ENCODE data around the gene GMEB2.
A peak's percentile ranks its signal among the peaks of the same experiment; 100 is the strongest.
"Not testable (repeated sequence)": the region's sequence is repeated elsewhere in the genome, so short reads cannot be mapped to it uniquely, and the experiment has no call there.

The GMEB2 gene

DNA sequence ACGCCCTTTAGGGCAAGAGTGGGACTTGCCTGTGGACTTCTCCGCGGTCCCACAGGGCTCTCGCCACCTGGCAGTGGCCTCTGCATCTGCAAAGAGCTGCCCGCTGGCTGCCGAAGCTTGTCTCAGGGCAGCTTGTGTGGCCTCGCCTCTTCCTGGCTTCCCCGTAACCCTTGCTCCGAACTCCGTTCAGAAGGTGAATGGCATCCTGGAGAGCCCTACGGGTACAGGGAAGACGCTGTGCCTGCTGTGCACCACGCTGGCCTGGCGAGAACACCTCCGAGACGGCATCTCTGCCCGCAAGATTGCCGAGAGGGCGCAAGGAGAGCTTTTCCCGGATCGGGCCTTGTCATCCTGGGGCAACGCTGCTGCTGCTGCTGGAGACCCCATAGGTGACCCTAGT lies 34.2 kb upstream of the GMEB2 start:
- DNase-seq (ENCODE audit: low read depth): no peak
- TF ChIP-seq, protein P1, sequence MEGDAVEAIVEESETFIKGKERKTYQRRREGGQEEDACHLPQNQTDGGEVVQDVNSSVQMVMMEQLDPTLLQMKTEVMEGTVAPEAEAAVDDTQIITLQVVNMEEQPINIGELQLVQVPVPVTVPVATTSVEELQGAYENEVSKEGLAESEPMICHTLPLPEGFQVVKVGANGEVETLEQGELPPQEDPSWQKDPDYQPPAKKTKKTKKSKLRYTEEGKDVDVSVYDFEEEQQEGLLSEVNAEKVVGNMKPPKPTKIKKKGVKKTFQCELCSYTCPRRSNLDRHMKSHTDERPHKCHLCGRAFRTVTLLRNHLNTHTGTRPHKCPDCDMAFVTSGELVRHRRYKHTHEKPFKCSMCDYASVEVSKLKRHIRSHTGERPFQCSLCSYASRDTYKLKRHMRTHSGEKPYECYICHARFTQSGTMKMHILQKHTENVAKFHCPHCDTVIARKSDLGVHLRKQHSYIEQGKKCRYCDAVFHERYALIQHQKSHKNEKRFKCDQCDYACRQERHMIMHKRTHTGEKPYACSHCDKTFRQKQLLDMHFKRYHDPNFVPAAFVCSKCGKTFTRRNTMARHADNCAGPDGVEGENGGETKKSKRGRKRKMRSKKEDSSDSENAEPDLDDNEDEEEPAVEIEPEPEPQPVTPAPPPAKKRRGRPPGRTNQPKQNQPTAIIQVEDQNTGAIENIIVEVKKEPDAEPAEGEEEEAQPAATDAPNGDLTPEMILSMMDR (IDR thresholded peaks at IDR 0.05; ENCODE audit: insufficient read depth, low read depth, low read length, missing control alignments): no peak
- H3K4me3 ChIP-seq (ENCODE audit: low read depth, low read length): no peak overlapping the region

DNA sequence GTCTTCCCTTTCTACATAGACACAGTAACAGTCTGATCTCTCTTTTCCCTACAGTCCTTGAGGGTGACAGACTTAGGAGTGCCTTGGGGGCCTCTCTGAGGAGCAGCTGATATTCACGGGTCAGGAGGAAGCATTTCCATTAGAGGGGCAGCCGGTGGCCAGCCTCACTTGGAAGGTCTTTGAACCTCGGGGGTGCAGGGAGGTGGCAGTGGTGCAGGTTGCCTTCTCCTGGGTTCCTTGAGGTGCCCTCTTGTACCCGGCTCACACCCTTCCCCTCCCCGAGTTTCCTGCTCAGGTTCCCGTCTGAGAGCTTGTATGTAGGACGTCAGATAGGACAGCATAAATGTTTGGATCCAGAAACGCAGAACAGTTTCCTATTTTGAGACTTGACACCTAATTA lies 33.7 kb upstream of the GMEB2 start:
- no peak for DNase-seq (ENCODE audit: low read depth)
- H3K4me3 ChIP-seq (ENCODE audit: low read depth, low read length): no peak overlapping the region
- TF ChIP-seq, protein P1 (IDR thresholded peaks at IDR 0.05; ENCODE audit: insufficient read depth, low read depth, low read length, missing control alignments): no peak

DNA sequence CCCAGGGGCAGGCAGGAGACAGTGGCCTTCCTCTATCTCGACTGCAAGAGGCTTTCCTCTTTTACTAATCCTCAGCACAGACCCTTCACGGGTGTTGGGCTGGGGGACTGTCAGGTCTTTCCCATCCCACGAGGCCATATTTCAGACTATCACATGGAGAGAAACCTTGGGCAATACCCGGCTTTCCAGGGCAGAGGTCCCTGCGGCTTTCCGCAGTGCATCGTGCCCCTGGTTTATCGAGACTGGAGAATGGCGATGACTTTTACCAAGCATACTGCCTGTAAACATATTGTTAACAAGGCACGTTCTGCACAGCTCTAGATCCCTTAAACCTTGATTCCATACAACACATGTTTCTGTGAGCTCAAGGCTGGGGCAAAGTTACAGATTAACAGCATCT lies 33.3 kb upstream of the GMEB2 start:
- not testable (repeated sequence) for DNase-seq (ENCODE audit: low read depth); H3K4me3 ChIP-seq (ENCODE audit: low read depth, low read length)

DNA sequence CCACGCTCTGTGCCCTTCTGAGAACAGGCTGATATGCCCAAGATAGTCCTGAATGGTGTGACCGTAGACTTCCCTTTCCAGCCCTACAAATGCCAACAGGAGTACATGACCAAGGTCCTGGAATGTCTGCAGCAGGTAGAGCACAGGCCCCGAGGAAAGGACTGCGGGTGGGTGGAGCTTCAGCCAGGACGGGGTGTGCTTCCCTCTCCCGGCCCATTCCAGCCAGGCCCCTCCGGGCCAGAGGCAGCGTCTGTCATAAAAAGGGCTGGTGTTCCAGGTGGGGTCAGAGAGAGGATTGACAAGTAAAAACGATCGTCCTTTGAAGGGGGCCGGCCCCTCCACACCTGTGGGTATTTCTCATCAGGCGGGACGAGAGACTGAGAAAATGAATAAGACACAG lies 32.5 kb upstream of the GMEB2 start:
- peak overlapping the region; percentile 77 for H3K4me3 ChIP-seq (ENCODE audit: low read depth, low read length)
- DNase-seq (ENCODE audit: low read depth): no peak
- TF ChIP-seq, protein P1 (IDR thresholded peaks at IDR 0.05; ENCODE audit: insufficient read depth, low read depth, low read length, missing control alignments): no peak

DNA sequence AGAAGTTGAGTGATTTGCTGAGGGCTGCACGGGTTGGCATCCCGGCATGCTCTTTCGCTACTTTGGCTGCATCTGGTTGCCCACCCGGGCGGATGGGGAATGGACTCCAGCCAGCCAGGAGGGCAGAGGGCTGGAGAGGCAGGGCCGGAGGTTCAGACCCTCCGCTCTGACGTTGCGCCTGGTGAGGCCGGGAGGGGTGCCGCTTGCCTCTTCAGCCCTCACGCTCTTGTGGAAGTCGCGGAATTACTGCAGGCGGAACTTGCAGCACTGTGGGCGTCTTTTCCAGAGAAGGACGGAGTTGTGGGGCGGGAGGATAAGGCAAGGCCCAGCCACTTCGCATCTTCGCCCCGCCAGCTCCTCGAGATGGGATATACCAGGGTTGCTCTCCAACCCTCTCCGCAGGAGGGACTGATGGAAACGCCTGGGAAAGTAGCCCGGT lies 31.9 kb upstream of the GMEB2 start:
- DNase-seq (ENCODE audit: low read depth): no peak

DNA sequence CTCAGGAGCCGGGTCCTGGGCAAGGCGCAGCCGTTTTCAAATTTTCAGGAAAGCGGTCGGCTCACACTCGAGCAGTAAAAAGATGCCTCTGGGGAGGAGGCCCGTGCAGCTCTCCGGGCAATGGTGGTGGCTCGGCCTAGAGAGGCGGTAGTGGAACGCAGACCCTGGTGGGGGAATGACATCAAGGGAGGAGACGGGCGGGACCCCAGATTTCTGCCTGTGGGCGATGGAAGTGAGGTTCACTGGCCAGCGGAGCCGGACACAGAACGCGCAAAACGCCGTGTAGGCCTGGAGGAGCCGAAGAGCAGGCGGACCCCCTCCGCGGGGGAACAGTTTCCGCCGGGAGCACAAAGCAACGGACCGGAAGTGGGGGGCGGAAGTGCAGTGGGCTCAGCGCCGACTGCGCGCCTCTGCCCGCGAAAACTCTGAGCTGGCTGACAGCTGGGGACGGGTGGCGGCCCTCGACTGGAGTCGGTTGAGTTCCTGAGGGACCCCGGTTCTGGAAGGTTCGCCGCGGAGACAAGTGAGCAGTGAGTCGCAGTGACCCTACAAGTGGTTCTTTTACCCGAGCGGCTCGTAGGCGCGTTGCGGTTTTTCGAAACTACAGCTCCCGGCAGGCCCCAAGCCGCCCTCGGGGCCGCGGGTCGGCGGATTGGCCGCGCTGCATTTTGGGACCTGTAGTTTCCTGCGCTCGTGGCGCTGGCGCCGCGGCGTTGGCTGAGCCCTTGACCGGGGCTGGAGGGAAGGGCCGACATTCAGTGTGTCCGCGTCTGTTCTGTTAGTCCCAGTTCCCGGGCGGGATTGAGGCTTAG lies 31.2 kb upstream of the GMEB2 start, which contains the start of gene RTEL1:
RTEL1 (plus strand) TSS at position 376 of the 812 bp plus-strand sequence. CDS start 1,091 bp downstream, outside the sequence.
- DNase-seq (ENCODE audit: low read depth): peak; percentile 95
- H3K4me3 ChIP-seq (ENCODE audit: low read depth, low read length): peak within 1 kb of the TSS; percentile 77
- TF ChIP-seq, protein P1 (IDR thresholded peaks at IDR 0.05; ENCODE audit: insufficient read depth, low read depth, low read length, missing control alignments): no peak

More for the DNA sequence above, 31.9 kb upstream of the GMEB2 start:
- peak overlapping the region; percentile 77 for H3K4me3 ChIP-seq (ENCODE audit: low read depth, low read length)
- TF ChIP-seq, protein P1 (IDR thresholded peaks at IDR 0.05; ENCODE audit: insufficient read depth, low read depth, low read length, missing control alignments): no peak

DNA sequence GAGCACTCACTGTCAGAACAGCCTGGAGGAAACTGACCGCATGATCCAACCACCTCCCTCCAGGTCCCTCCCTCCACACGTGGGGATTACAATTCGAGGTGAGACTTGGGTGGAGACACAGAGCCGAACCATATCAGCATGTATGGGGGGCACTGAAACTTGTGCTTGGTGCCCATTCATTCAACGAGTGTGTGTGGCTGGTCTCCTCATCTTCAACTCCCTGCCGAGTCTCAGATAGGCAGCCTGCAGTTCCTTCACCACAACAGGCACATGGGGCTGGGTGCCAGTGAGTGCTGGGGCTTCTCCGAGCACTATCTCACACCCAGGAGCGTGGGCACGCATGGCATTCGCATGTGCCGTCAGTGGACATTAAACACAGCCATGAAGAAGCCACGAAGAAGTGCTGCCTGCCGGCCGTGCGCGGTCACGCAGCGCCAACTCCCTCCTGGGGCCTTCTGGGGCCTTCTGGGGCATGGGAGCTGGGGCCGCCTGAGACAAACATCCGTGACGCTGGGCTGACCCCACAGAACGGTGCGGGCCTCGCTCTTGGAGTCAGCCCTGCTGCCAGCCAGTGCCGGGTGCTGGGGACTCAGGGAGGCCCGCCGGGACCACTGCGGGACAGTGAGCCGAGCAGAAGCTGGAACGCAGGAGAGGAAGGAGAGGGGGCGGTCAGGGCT lies 30.5 kb upstream of the GMEB2 start:
- no peak for DNase-seq (ENCODE audit: low read depth)
- TF ChIP-seq, protein P1 (IDR thresholded peaks at IDR 0.05; ENCODE audit: insufficient read depth, low read depth, low read length, missing control alignments): no peak
- peak overlapping the region; percentile 77 for H3K4me3 ChIP-seq (ENCODE audit: low read depth, low read length)

Measured in GM12865 (cell line).